OCI-LY1 (cell line): ENCODE data around the gene PTPRT.

Experiments
- H2AFZ ChIP-seq: fragments of 200-600 bp; sonication (generic), shearing (Covaris generic); 2 replicates; pipeline ENCODE4 v1.6.0; 2014; ENCODE audit warnings: antibody characterized with exemption, mild to moderate bottlenecking, low read length
- H3F3A ChIP-seq: fragments of 200-600 bp; sonication (generic), shearing (Covaris generic); 2 replicates; pipeline ENCODE4 v1.6.0; 2014; ENCODE audit warnings: mild to moderate bottlenecking, antibody characterized with exemption, low read length, moderate library complexity; ENCODE audit not compliant: insufficient read depth
- H3K27ac ChIP-seq: fragments of 200-600 bp; sonication (generic); 2 replicates; pipeline ENCODE4 v1.5.1; 2014; ENCODE audit warnings: low read length, mixed run types, mild to moderate bottlenecking, low read depth; ENCODE audit not compliant: poor library complexity, severe bottlenecking
- H3K27me3 ChIP-seq: fragments of 200-600 bp; sonication (generic); 2 replicates; pipeline ENCODE4 v1.6.0; 2014; ENCODE audit warnings: antibody characterized with exemption, mild to moderate bottlenecking, low read length, moderate library complexity; ENCODE audit not compliant: insufficient read depth
- H3K36me3 ChIP-seq: fragments of 200-600 bp; sonication (generic); 2 replicates; pipeline ENCODE4 v1.6.1; 2014; ENCODE audit warnings: mild to moderate bottlenecking, antibody characterized with exemption, low read length, moderate library complexity, mixed read lengths; ENCODE audit not compliant: insufficient read depth
- H3K4me1 ChIP-seq: fragments of 200-600 bp; sonication (generic); 2 replicates; pipeline ENCODE4 v1.5.1; 2014; ENCODE audit warnings: mild to moderate bottlenecking, low read length, moderate library complexity; ENCODE audit not compliant: insufficient read depth, severe bottlenecking
- H3K4me2 ChIP-seq: fragments of 200-600 bp; sonication (generic), shearing (Covaris generic); 2 replicates; pipeline ENCODE4 v1.6.1; 2014; ENCODE audit warnings: low read length
- H3K4me3 ChIP-seq: fragments of 200-600 bp; sonication (generic); 2 replicates; pipeline ENCODE4 v1.5.1; 2014; ENCODE audit warnings: low read length, low read depth, mild to moderate bottlenecking, mixed read lengths; ENCODE audit not compliant: poor library complexity, severe bottlenecking
- H3K79me2 ChIP-seq: fragments of 200-600 bp; shearing (Covaris generic); 2 replicates; pipeline ENCODE4 v1.6.1; 2016; ENCODE audit warnings: mixed run types, low read length, mixed read lengths; ENCODE audit not compliant: insufficient read depth
- H3K9ac ChIP-seq: fragments of 200-600 bp; sonication (generic), shearing (Covaris generic); 2 replicates; pipeline ENCODE4 v1.6.1; 2014; ENCODE audit warnings: mild to moderate bottlenecking, low read length, mixed read lengths
- H3K9me2 ChIP-seq: fragments of 200-600 bp; sonication (generic), shearing (Covaris generic); 2 replicates; pipeline ENCODE4 v1.6.1; 2014; ENCODE audit warnings: low read depth, mild to moderate bottlenecking, low read length, mixed read lengths
- H3K9me3 ChIP-seq: fragments of 200-600 bp; shearing (Covaris generic); 2 replicates; pipeline ENCODE4 v1.6.1; 2014; ENCODE audit warnings: low read length, mixed read lengths
- H4K20me1 ChIP-seq: fragments of 200-600 bp; sonication (generic), shearing (Covaris generic); 2 replicates; pipeline ENCODE4 v1.6.0; 2016; ENCODE audit warnings: mild to moderate bottlenecking, low read length; ENCODE audit not compliant: insufficient read depth
- EZH2 ChIP-seq: fragments of 200-600 bp; sonication (generic), shearing (Covaris generic); IDR thresholded peaks from 2 replicates; pipeline ENCODE4 v1.8.0; 2017; ENCODE audit warnings: borderline replicate concordance, mixed run types, mild to moderate bottlenecking, antibody characterized with exemption, low read length, moderate library complexity, mixed read lengths
- TF ChIP-seq, protein P1 (sequence below): fragments of 200-600 bp; sonication (generic), shearing (Covaris generic); IDR thresholded peaks from 2 replicates; pipeline ENCODE4 v1.5.1; 2017; ENCODE audit warnings: mild to moderate bottlenecking, antibody characterized with exemption, low read length, moderate library complexity, mixed read lengths

The PTPRT gene

DNA sequence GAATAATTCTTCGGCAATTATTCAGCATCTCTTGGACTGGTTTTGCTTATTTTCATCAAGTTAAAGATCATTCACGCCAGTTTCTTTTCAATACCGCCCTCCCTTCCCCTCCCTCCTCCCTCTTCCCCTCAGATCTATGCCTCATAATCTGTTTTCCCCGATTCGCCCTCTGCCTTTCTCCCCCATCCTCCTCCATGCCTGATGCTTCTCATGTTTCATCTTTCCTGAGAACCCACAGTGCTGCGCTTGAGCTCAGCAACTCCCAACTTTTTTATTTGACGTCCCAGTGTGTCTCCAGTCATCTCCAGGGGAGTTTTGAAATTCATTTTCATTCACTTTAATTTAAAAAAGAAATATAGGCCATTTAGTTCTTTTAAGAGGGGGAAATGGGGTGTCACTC lies 142.7 kb downstream of the PTPRT start:
- H3K27me3 ChIP-seq = no peaks in the 10 kb centered on the region
- H3K4me3 ChIP-seq = no peak overlapping the region
- no peak overlapping the region for H2AFZ ChIP-seq
- no peaks in the 10 kb centered on the region for H4K20me1 ChIP-seq
- no peaks in the 10 kb centered on the region for H3F3A ChIP-seq
- H3K9ac ChIP-seq = no peak overlapping the region
- H3K27ac ChIP-seq = no peak overlapping the region
- no peak overlapping the region for H3K4me2 ChIP-seq
- H3K36me3 ChIP-seq = no peaks in the 10 kb centered on the region
- no peaks in the 10 kb centered on the region for H3K79me2 ChIP-seq
- H3K9me3 ChIP-seq = no peaks in the 10 kb centered on the region
- TF ChIP-seq, protein P1, sequence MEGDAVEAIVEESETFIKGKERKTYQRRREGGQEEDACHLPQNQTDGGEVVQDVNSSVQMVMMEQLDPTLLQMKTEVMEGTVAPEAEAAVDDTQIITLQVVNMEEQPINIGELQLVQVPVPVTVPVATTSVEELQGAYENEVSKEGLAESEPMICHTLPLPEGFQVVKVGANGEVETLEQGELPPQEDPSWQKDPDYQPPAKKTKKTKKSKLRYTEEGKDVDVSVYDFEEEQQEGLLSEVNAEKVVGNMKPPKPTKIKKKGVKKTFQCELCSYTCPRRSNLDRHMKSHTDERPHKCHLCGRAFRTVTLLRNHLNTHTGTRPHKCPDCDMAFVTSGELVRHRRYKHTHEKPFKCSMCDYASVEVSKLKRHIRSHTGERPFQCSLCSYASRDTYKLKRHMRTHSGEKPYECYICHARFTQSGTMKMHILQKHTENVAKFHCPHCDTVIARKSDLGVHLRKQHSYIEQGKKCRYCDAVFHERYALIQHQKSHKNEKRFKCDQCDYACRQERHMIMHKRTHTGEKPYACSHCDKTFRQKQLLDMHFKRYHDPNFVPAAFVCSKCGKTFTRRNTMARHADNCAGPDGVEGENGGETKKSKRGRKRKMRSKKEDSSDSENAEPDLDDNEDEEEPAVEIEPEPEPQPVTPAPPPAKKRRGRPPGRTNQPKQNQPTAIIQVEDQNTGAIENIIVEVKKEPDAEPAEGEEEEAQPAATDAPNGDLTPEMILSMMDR = no peak
- TF ChIP-seq EZH2 = no peak
- no peaks in the 10 kb centered on the region for H3K9me2 ChIP-seq
- H3K4me1 ChIP-seq = no peaks in the 10 kb centered on the region

- no peaks in the 10 kb centered on the region for H4K20me1 ChIP-seq
- H3K27ac ChIP-seq = no peak overlapping the region
- no peaks in the 10 kb centered on the region for H3K36me3 ChIP-seq
- no peaks in the 10 kb centered on the region for H3K9me2 ChIP-seq
- H3K4me1 ChIP-seq = no peaks in the 10 kb centered on the region
- no peaks in the 10 kb centered on the region for H3K9me3 ChIP-seq
- no peaks in the 10 kb centered on the region for H3K79me2 ChIP-seq
- H2AFZ ChIP-seq = no peak overlapping the region
- H3K4me2 ChIP-seq = no peak overlapping the region
- no peaks in the 10 kb centered on the region for H3K27me3 ChIP-seq
- no peak overlapping the region for H3K4me3 ChIP-seq
- no peaks in the 10 kb centered on the region for H3F3A ChIP-seq
- TF ChIP-seq, protein P1 = no peak
- no peak for TF ChIP-seq EZH2
- no peak overlapping the region for H3K9ac ChIP-seq
Observed at GRCh38 chr20:43043887-43044286, 145.8 kb downstream of the PTPRT start.

- Histone ChIP-seq H3K9me2 (no peaks in the 10 kb centered on the region), H3K4me2 (no peak overlapping the region), H4K20me1 (no peaks in the 10 kb centered on the region), H3K4me3 (no peak overlapping the region), H3K27me3 (no peaks in the 10 kb centered on the region), H3K9ac (no peak overlapping the region), H3K27ac (no peak overlapping the region), H3K4me1 (no peaks in the 10 kb centered on the region), H3F3A (no peaks in the 10 kb centered on the region), H2AFZ (no peak overlapping the region), H3K9me3 (no peaks in the 10 kb centered on the region), H3K36me3 (no peaks in the 10 kb centered on the region), H3K79me2 (no peaks in the 10 kb centered on the region)
- no peak for TF ChIP-seq EZH2
- TF ChIP-seq, protein P1 = no peak
Observed at GRCh38 chr20:43040427-43040826, 149.3 kb downstream of the PTPRT start.
